Measurements from ENCODE around the gene ADAMTS12. TPM values are rescaled to one million over a fixed set of nuclear protein-coding genes. Genes with fewer than 3 reads are reported as not detected.

The ADAMTS12 gene
- total RNA-seq, 1 donor: 6.9 TPM

DNA sequence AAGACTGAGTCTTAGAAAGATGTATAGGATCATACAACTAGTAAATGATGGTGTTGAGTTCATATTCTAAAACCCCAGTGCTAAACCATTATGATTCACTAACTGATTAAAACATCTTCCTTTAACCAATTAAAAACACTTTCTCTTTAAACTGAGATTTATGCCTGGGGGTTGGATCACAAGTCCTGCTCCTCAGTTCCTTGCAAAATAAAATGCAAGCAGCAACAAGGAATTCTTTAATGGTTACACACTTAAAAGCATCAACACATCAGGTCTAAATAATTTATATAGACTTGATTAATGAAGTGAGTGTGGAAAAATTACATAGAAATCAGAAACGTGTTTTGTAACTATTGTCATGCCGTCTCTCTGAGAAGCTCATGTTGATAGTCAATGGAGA lies 261.8 kb downstream of the ADAMTS12 start:
- Histone ChIP-seq H3K4me3 (ENCODE audit: insufficient read depth, low read length) (no peak overlapping the region), H3K9me3 (ENCODE audit: low read depth, low read length) (no peaks in the 10 kb centered on the region), H3K4me2 (ENCODE audit: insufficient read depth, low read length) (no peak overlapping the region), H3K4me1 (ENCODE audit: insufficient read depth, low read length) (peaks cover 6% of the 10 kb centered on the region), H4K20me1 (ENCODE audit: insufficient read depth, low read length) (no peaks in the 10 kb centered on the region), H3K27ac (ENCODE audit: low read depth, low read length) (no peak overlapping the region), H3K79me2 (ENCODE audit: insufficient read depth, low read length) (no peaks in the 10 kb centered on the region), H2AFZ (ENCODE audit: low read length) (no peak overlapping the region), H3K36me3 (ENCODE audit: insufficient read depth, low read length) (peaks cover 3% of the 10 kb centered on the region), H3K27me3 (ENCODE audit: insufficient read depth, low read length) (no peaks in the 10 kb centered on the region)
- TF ChIP-seq, protein P1, sequence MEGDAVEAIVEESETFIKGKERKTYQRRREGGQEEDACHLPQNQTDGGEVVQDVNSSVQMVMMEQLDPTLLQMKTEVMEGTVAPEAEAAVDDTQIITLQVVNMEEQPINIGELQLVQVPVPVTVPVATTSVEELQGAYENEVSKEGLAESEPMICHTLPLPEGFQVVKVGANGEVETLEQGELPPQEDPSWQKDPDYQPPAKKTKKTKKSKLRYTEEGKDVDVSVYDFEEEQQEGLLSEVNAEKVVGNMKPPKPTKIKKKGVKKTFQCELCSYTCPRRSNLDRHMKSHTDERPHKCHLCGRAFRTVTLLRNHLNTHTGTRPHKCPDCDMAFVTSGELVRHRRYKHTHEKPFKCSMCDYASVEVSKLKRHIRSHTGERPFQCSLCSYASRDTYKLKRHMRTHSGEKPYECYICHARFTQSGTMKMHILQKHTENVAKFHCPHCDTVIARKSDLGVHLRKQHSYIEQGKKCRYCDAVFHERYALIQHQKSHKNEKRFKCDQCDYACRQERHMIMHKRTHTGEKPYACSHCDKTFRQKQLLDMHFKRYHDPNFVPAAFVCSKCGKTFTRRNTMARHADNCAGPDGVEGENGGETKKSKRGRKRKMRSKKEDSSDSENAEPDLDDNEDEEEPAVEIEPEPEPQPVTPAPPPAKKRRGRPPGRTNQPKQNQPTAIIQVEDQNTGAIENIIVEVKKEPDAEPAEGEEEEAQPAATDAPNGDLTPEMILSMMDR (IDR thresholded peaks at IDR 0.05; ENCODE audit: extremely low read depth, low read depth, low read length): no peak
- DNase-seq (ENCODE audit: insufficient read length, low spot score, missing footprints): no peak

DNA sequence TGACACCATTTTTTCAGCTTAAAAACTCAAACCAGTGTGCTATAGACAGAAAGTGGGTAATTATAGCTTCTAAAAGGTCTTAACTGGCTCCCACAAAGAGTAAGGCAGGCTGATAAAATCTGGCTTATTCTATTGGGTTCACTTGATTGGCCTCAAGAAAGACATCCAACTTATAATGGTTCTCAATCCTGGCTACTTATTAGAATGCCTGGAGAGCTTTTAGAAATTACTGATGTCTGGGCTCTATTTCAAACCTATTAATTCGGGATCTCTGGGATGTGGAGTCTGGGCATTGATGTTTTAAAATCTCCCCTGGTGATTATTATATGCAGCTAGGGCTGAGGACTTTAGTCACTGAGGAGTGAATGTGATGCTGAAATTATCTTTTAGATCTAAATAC lies 263.0 kb downstream of the ADAMTS12 start:
- peaks cover 4% of the 10 kb centered on the region for H3K36me3 ChIP-seq (ENCODE audit: insufficient read depth, low read length)
- H3K27ac ChIP-seq (ENCODE audit: low read depth, low read length): no peak overlapping the region
- TF ChIP-seq, protein P1 (IDR thresholded peaks at IDR 0.05; ENCODE audit: extremely low read depth, low read depth, low read length): no peak
- H3K9me3 ChIP-seq (ENCODE audit: low read depth, low read length): no peaks in the 10 kb centered on the region
- H3K27me3 ChIP-seq (ENCODE audit: insufficient read depth, low read length): no peaks in the 10 kb centered on the region
- DNase-seq (ENCODE audit: insufficient read length, low spot score, missing footprints): no peak
- no peaks in the 10 kb centered on the region for H4K20me1 ChIP-seq (ENCODE audit: insufficient read depth, low read length)
- no peak overlapping the region for H3K4me3 ChIP-seq (ENCODE audit: insufficient read depth, low read length)
- no peaks in the 10 kb centered on the region for H3K79me2 ChIP-seq (ENCODE audit: insufficient read depth, low read length)
- H2AFZ ChIP-seq (ENCODE audit: low read length): no peak overlapping the region
- no peak overlapping the region for H3K4me2 ChIP-seq (ENCODE audit: insufficient read depth, low read length)
- H3K4me1 ChIP-seq (ENCODE audit: insufficient read depth, low read length): peaks cover 6% of the 10 kb centered on the region

DNA sequence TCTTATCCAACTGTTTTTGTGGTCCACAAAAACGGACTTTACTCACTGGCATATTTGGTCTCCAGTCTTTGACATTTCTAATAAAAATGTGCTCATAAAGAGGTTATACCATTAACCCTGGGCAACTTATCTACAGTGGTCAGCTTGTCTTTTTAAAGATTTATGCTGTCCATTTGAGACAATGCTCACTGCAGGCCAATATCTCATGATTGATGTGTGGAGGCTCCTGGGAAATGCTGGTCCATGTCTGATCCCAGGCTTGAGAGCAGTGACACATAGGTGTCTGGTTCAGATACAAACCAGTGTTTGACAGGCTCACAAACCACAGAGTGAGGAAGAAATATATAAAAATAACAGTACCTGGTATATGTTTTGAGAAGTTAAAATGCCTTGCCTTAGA lies 270.3 kb downstream of the ADAMTS12 start:
- peaks cover 12% of the 10 kb centered on the region for H3K36me3 ChIP-seq (ENCODE audit: insufficient read depth, low read length)
- no peaks in the 10 kb centered on the region for H3K9me3 ChIP-seq (ENCODE audit: low read depth, low read length)
- no peak overlapping the region for H3K4me2 ChIP-seq (ENCODE audit: insufficient read depth, low read length)
- no peak overlapping the region for H3K27ac ChIP-seq (ENCODE audit: low read depth, low read length)
- TF ChIP-seq, protein P1 (IDR thresholded peaks at IDR 0.05; ENCODE audit: extremely low read depth, low read depth, low read length): no peak
- no peaks in the 10 kb centered on the region for H3K27me3 ChIP-seq (ENCODE audit: insufficient read depth, low read length)
- H3K4me1 ChIP-seq (ENCODE audit: insufficient read depth, low read length): no peaks in the 10 kb centered on the region
- H2AFZ ChIP-seq (ENCODE audit: low read length): no peak overlapping the region
- no peak for DNase-seq (ENCODE audit: insufficient read length, low spot score, missing footprints)
- no peaks in the 10 kb centered on the region for H3K79me2 ChIP-seq (ENCODE audit: insufficient read depth, low read length)
- H4K20me1 ChIP-seq (ENCODE audit: insufficient read depth, low read length): no peaks in the 10 kb centered on the region
- no peak overlapping the region for H3K4me3 ChIP-seq (ENCODE audit: insufficient read depth, low read length)

DNA sequence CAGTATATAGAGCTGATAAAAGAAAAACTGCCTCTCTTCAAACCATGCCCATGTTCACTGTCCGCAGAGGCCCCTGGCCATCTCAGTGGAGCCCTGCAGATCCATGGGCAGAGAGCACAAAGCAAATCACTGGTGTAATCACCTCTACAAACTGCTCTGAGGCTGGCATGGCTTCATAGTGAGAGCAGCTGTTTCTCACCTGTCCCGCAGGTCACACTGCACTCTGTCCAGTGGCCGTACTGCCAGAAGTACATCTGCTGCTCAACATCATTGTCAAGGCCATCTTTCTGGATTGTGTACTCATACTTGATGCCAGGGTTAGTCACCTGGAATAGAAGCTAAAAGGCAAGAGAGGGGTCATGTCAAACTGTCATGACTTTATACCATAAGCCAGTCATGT lies 277.8 kb downstream of the ADAMTS12 start:
- H3K36me3 ChIP-seq (ENCODE audit: insufficient read depth, low read length): peaks cover 24% of the 10 kb centered on the region
- no peak overlapping the region for H2AFZ ChIP-seq (ENCODE audit: low read length)
- H3K4me1 ChIP-seq (ENCODE audit: insufficient read depth, low read length): peaks cover 12% of the 10 kb centered on the region
- H3K27ac ChIP-seq (ENCODE audit: low read depth, low read length): no peak overlapping the region
- H3K79me2 ChIP-seq (ENCODE audit: insufficient read depth, low read length): no peaks in the 10 kb centered on the region
- no peaks in the 10 kb centered on the region for H3K27me3 ChIP-seq (ENCODE audit: insufficient read depth, low read length)
- H3K4me3 ChIP-seq (ENCODE audit: insufficient read depth, low read length): no peak overlapping the region
- no peaks in the 10 kb centered on the region for H4K20me1 ChIP-seq (ENCODE audit: insufficient read depth, low read length)
- TF ChIP-seq, protein P1 (IDR thresholded peaks at IDR 0.05; ENCODE audit: extremely low read depth, low read depth, low read length): no peak
- H3K4me2 ChIP-seq (ENCODE audit: insufficient read depth, low read length): no peak overlapping the region
- H3K9me3 ChIP-seq (ENCODE audit: low read depth, low read length): no peaks in the 10 kb centered on the region
- no peak for DNase-seq (ENCODE audit: insufficient read length, low spot score, missing footprints)
